HG02571 (cell line): ENCODE results near the gene CHRM4.

Source experiments
- ATAC-seq: cut with Tn5 transposase; IDR thresholded peaks from one replicate; pipeline ENCODE4 v1.9.1; 2021; ENCODE audit warnings: mild to moderate bottlenecking, moderate library complexity; ENCODE audit not compliant: unreplicated experiment

CHRM4 gene

GRCh38 chr11:46350695-46351094 is 40.9 kb downstream of the CHRM4 start:
- ATAC-seq = no peak

DNA sequence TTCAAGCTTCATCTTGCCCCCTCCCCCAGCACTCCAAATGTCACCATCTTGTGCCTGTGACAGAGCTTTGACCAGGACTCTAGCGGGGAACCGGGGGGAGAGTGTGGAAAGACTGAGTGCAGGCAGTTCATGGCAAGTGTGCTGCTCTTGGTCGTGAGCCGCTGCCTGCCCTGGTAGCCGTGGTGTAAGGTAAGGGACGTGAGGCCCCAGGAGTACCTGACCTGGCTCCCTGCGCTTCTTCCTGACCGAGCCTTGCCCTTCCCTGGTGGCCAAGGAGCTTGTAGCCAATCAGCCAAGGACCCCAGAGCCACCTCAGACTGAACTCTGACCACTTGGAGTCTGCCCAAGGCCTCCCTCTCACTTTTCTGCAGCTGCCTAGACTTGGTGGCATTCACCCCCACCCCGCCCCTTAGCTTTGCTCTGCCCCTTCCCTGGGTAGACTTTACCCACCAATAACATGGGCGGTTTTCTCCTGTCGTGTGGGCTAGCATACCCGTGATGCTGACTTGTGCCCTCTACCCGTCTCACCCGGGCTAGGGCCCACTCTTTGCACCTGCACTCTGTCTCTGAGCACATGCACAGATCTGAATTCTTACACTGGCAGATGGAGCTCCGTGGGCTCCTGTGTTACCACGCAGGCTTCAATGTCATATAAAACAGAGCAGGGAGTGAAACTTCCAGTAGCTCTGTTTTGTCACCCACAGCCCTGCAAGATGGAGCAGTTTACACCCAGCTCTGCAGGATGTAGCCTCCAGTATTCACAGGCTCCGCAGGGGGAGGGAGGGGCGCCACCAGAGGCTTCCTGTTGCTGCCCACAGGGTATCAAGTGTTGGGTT is 42.8 kb downstream of the CHRM4 start:
- ATAC-seq = no peak

- peak; percentile 13 for ATAC-seq
These were observed 43.8 kb downstream of the CHRM4 start for GRCh38 chr11:46347637-46348311.

GRCh38 chr11:46346886-46347636 is 44.5 kb downstream of the CHRM4 start, which contains the start of gene DGKZ:
Gene DGKZ (plus strand): TSS chr11:46347463. CDS start chr11:46347660, 197 bp downstream.
- ATAC-seq = peak; percentile 62

DNA sequence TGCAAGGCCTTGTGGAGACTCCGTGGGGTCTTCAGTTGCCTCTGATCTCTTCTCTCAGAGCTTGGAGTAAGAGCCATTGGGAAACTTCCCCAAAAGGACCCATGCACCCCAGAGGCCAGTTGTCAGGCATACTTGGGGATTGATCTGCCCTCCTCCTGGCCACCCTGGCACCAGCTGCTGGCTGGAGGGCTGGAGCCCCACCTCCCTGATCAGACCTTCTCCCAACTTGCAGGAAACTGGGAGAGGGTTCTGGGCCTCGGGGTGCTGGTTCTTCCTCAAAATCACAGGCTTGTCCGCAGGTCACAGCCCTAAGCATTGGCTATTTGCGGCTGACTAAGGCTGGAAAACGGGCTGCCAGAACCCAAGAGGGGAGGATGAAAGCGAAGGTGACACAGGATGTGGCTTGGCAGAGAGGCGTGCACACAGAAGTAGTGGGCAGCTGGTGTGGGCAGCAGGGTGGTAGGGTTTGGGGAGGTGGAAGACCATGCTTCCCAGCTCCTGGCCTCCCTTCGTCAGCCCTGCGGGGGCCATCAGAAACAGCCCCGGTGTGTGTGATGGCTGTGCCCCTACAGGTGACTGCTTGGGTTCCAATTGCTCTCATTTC is 45.6 kb downstream of the CHRM4 start:
- ATAC-seq = no peak

DNA sequence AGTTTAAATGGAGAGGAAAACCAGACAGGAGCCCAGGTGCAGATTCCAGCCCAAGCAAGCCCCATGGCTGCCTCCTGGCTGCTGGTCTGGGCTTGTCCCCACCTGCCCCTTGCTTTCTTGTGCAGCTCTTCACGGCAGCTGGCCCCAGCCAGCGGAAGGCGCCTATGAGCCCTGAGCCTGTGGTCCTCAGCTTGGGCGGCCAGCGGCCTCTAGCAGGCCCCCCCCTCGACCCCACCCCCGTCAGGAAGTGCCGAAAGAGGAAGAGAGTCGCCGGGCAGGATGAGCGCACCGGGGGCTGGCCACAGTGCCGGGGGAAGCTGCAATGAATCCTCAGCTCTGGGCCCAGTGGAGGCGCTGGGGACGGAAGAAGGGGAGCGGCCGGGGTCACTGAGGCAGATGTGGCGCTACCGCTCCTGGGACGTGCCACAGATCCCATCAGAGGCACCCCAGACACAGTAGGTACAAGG is 46.4 kb downstream of the CHRM4 start:
- no peak for ATAC-seq

DNA sequence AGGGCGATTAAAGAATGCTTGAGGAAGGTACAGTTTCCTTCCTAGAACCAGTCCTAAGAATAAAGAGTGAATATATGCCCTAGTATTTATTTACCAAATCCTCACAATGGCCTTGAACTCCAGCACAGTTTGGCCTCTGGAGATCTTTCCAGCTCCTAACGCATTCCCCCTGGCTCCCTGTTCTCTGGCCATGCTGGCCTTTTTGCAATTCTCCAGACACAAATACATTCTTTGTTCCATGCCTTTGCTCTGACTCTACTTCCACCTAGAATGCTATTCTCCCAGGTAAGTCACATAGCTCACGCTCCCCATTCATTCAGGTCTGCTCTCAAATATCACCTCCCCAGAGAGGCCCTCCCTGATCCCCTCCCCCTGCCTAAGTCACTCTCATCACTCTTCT is 48.1 kb downstream of the CHRM4 start:
- no peak for ATAC-seq

- no peak for ATAC-seq
These were observed 49.3 kb downstream of the CHRM4 start for GRCh38 chr11:46342239-46342638.

GRCh38 chr11:46341454-46341853 is 50.1 kb downstream of the CHRM4 start:
- no peak for ATAC-seq

DNA sequence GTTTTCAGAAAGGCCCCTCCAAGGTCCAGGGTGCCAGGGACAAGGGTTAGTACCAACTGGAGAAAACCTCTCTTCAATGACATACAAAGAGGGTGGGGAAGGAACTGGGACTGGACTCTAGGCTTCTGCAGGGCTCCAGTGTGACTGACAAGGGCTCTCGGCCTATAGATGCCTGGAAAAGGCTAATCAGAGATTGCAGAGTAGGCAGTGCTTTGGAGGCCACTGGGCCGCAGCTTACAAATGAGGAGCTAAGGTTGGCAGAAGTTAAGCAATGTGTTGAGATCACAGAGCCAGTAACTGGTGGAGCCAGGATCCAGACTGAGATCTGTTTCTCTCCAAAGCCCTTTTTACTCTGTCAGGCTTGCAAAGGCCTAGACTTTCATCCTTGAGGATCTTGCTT is 51.8 kb downstream of the CHRM4 start:
- ATAC-seq = no peak

GRCh38 chr11:46338988-46339666 is 52.4 kb downstream of the CHRM4 start:
- no peak for ATAC-seq

DNA sequence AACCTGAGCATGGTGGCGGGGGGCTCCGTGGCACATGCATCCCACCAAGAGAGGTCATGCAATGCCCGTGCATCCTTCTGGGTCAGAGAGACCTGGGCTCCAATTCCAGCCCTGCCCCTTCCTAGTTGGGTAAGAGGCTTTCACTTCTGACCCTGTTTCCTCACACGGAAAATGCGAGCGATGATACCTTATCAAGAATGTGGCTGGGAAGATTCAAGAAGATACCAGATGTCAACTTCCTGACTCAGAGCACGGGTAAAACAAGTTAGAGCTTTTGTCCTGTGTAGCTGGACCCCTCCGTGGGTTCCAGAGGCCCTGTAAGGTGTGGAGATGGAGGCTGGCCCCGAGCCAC is 53.0 kb downstream of the CHRM4 start:
- ATAC-seq = no peak

DNA sequence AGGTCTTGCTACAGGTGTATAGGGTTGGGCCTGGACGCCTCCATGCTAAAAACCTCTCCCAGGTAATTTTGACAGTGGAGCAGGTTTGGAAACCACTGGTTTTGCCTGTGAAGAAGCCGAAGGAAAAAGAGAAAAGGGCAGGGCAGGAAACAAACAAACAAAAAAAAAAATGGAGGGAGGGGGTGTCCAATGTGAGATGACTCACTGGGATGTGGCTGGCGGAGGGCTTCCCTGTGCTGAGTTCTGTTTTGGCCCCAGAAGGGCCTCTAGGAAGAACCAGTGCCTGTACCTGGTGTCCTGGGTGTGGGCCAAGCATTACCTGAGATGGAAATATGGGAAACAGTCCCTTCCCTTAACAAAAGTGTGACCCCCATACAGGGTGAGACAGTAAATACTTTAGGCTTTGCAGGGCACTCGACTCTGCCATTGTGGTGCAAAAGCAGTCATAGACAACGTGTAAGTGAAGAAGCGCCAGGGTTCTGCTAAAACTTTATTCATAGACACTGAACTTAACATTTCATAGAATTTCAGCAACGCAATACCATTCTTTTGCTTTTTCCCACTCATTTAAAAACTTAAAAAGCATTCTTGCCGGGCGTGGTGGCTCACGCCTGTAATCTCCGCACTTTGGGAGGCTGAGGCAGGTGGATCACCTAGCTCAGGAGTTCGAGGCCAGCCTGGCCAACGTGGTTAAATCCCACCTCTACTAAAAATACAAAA is 53.8 kb downstream of the CHRM4 start:
- no peak for ATAC-seq

- no peak for ATAC-seq
These were observed 54.9 kb downstream of the CHRM4 start for GRCh38 chr11:46336563-46337180.

GRCh38 chr11:46335890-46336562 is 55.5 kb downstream of the CHRM4 start:
- ATAC-seq = no peak

DNA sequence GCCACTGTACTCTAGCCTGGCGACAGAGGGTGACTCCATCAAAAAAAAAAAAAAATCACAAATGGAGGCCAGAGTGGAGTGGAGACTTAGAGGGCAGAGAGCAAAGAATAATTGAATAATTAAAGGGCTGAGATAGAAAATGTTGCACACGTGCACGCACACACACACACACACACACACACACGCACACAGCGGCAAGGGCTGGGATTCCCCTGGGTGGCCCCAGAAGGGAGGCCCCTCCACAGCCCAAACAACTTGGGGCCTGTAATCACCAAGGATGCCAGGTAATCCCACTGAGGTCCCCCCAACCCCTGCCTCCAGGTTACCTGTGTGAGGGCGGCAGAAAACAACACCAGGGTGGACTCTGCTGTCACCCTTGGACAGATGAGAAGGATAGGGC is 56.3 kb downstream of the CHRM4 start:
- no peak for ATAC-seq

DNA sequence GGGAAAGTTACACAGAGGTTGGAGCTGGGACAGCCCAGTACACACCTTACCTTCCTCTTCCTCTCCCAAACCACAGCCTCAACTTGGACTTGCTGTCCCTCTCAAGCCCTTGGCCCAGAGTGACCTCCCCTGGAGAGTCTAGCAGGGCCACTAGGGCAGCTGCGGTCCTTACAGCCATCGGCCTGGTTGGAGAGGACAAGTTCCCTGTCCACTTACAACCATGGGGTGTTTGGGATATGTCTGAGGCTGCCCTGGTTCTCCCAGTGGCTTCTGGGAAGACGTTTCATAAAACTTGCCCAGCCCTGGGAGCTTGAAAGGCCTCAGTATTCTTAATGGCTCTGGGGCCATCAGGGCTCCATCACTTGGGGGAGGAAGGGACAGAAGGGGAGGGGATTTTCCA is 57.4 kb downstream of the CHRM4 start:
- no peak for ATAC-seq
